ENCODE measurements around the gene LPCAT4.

Gene LPCAT4

DNA sequence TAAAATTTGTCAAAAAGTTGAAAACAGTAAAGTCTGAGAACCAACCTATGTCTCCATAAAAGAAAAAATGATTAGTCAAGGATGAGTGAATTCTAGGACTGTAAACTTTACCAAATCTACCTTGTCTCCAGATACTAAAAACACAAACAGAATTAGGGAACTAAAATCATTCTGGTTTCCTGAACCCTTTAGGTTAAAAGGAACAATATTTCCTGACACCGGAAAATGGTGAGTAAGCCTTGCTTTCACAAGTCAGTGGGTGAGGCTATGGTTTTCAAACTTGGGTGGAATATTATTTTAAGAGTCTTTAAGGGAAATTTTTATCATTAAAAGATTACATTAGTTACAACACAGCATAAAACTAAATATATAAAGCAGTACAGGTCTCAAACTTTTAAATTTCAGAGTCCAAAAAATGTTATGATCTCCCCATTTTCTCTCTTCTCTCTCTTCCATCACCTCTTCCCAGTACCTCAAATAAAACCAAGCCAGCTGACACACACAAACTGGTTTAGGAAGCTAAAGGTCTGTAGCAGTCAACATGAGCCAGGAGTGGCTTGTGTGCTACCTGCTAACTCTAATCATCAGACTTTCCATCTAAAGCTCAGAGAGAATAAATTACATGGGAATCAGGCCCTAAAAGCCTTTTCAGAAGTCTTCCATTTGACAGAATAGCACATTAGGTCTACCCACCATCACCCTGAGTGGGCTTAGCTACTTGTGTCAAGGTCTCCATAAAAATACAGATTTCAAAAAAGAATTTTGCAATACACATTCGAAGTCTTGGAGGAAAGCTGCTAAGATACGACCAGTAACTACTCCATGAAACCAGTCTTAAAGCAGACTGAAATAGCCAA lies 31.6 kb downstream of the LPCAT4 start:
- Histone ChIP-seq H2AK5ac (ENCODE audit: low read length, severe bottlenecking) (no peak overlapping the region), H3K27me3 (ENCODE audit: control insufficient read depth in 1 of 2, insufficient read depth in 1 of 2, low read length in 2 of 2) (no peaks in the 10 kb centered on the region), H3K9me3 (ENCODE audit: control insufficient read depth, low read length) (no peaks in the 10 kb centered on the region), H3K14ac (ENCODE audit: low read length in 2 of 2) (no peak overlapping the region), H3K18ac (ENCODE audit: low read depth in 1 of 2, low read length in 2 of 2) (no peak overlapping the region), H2AFZ (ENCODE audit: low read depth, low read length) (no peak overlapping the region), H3K4ac (ENCODE audit: low read depth in 1 of 2, low read length in 2 of 2) (no peak overlapping the region), H2BK120ac (ENCODE audit: low read depth, low read length) (no peak overlapping the region), H3K23ac (ENCODE audit: low read length in 2 of 2) (no peak overlapping the region), H4K8ac (ENCODE audit: low read length) (no peak overlapping the region), H2BK12ac (ENCODE audit: low read length in 2 of 2) (no peak overlapping the region), H4K91ac (ENCODE audit: low read length) (no peak overlapping the region), H3K4me1 (ENCODE audit: control insufficient read depth, insufficient read depth, low read depth, low read length) (peaks cover 10% of the 10 kb centered on the region), H3K79me1 (replicated peaks; ENCODE audit: low read length, poor library complexity, severe bottlenecking) (peaks cover 18% of the 10 kb centered on the region), H2BK15ac (ENCODE audit: low read depth, poor library complexity, severe bottlenecking) (no peak overlapping the region), H3K27ac (ENCODE audit: low read length, poor library complexity, severe bottlenecking) (no peak overlapping the region), H3K9ac (ENCODE audit: low read length) (peak overlapping the region; percentile 74), H3K4me3 (ENCODE audit: insufficient read depth in 1 of 2, low read depth in 1 of 2, low read length in 2 of 2) (peak overlapping the region in 1 of 2 experiments; percentile 94), H3K4me2 (ENCODE audit: low read length, poor library complexity, severe bottlenecking) (no peak overlapping the region), H3K36me3 (ENCODE audit: control insufficient read depth in 1 of 2, insufficient read depth in 2 of 2, low read depth in 1 of 2, low read length in 2 of 2) (peaks cover 3 to 18% of the 10 kb centered on the region in 2 experiments), H2BK5ac (ENCODE audit: low read depth, low read length, poor library complexity, severe bottlenecking) (no peak overlapping the region)
- WGBS = 93% methylated on average over 3 of the region's 3 CpGs
- DNase-seq = no peak

DNA sequence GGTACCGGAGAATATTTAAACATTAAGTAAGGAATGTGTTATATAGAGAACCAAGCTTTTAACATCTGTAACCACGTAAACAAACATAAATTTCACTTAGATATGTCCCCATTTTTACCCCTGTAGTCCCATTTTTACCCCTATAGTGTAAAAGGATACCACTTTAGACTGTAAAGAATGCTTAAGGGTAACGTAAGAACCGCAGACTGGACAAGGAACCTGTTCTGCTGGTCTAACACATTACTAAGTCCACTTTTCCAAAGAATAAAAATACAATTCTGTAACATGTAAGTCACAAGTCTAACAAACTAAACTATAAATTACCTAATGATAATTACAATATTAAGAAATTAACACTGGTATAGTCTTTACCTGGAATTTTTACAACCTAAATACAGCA lies 32.3 kb downstream of the LPCAT4 start:
- Histone ChIP-seq H2BK12ac (ENCODE audit: low read length in 2 of 2) (no peak overlapping the region), H2AFZ (ENCODE audit: low read depth, low read length) (no peak overlapping the region), H4K91ac (ENCODE audit: low read length) (no peak overlapping the region), H3K4me3 (ENCODE audit: insufficient read depth in 1 of 2, low read depth in 1 of 2, low read length in 2 of 2) (peak overlapping the region in 1 of 2 experiments; percentile 94), H3K4me1 (ENCODE audit: control insufficient read depth, insufficient read depth, low read depth, low read length) (peaks cover 10% of the 10 kb centered on the region), H2AK5ac (ENCODE audit: low read length, severe bottlenecking) (no peak overlapping the region), H3K4ac (ENCODE audit: low read depth in 1 of 2, low read length in 2 of 2) (no peak overlapping the region), H2BK15ac (ENCODE audit: low read depth, poor library complexity, severe bottlenecking) (no peak overlapping the region), H3K27ac (ENCODE audit: low read length, poor library complexity, severe bottlenecking) (no peak overlapping the region), H3K9me3 (ENCODE audit: control insufficient read depth, low read length) (no peaks in the 10 kb centered on the region), H2BK120ac (ENCODE audit: low read depth, low read length) (no peak overlapping the region), H4K8ac (ENCODE audit: low read length) (no peak overlapping the region), H3K4me2 (ENCODE audit: low read length, poor library complexity, severe bottlenecking) (no peak overlapping the region), H3K23ac (ENCODE audit: low read length in 2 of 2) (no peak overlapping the region), H3K36me3 (ENCODE audit: control insufficient read depth in 1 of 2, insufficient read depth in 2 of 2, low read depth in 1 of 2, low read length in 2 of 2) (peaks cover 0 to 12% of the 10 kb centered on the region in 2 experiments), H3K27me3 (ENCODE audit: control insufficient read depth in 1 of 2, insufficient read depth in 1 of 2, low read length in 2 of 2) (no peaks in the 10 kb centered on the region), H3K79me1 (replicated peaks; ENCODE audit: low read length, poor library complexity, severe bottlenecking) (peaks cover 20% of the 10 kb centered on the region), H3K18ac (ENCODE audit: low read depth in 1 of 2, low read length in 2 of 2) (no peak overlapping the region), H3K9ac (ENCODE audit: low read length) (peak overlapping the region; percentile 74), H2BK5ac (ENCODE audit: low read depth, low read length, poor library complexity, severe bottlenecking) (no peak overlapping the region), H3K14ac (ENCODE audit: low read length in 2 of 2) (no peak overlapping the region)
- no peak for DNase-seq
- WGBS = 84% methylated on average over 3 of the region's 4 CpGs

DNA sequence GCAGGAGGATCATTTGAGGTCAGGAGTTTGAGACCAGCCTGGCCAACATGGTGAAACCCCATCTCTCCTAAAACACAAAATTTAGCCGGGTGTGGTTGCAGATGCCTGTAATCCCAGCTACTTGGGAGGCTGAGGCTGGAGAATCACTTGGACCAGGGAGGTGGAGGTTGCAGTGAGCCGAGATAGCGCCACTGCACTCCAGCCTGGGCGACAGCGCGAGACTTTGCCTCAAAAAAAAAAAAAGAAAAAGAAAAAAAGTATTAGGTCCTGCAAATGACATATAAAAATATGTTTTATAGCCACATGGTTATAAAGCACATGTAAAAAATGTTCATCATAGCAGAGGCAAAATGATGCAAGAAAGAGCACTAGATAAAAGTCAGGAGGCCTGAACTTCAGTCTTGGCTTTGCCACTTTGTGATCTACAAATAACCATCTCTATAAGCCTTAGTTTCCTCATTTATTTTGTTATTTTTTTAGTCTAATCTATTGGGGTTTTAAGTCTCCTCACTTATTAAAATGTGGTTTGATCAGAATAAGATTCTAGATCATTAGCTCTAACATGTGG lies 34.4 kb downstream of the LPCAT4 start:
- Histone ChIP-seq H3K36me3 (ENCODE audit: control insufficient read depth in 1 of 2, insufficient read depth in 2 of 2, low read depth in 1 of 2, low read length in 2 of 2) (no peaks in the 10 kb centered on the region), H3K4me2 (ENCODE audit: low read length, poor library complexity, severe bottlenecking) (no peak overlapping the region), H3K18ac (ENCODE audit: low read depth in 1 of 2, low read length in 2 of 2) (no peak overlapping the region), H3K4ac (ENCODE audit: low read depth in 1 of 2, low read length in 2 of 2) (no peak overlapping the region), H3K4me1 (ENCODE audit: control insufficient read depth, insufficient read depth, low read depth, low read length) (peaks cover 10% of the 10 kb centered on the region), H4K8ac (ENCODE audit: low read length) (no peak overlapping the region), H3K14ac (ENCODE audit: low read length in 2 of 2) (no peak overlapping the region), H3K23ac (ENCODE audit: low read length in 2 of 2) (no peak overlapping the region), H2BK12ac (ENCODE audit: low read length in 2 of 2) (no peak overlapping the region), H2AFZ (ENCODE audit: low read depth, low read length) (no peak overlapping the region), H4K91ac (ENCODE audit: low read length) (no peak overlapping the region), H3K4me3 (ENCODE audit: insufficient read depth in 1 of 2, low read depth in 1 of 2, low read length in 2 of 2) (no peak overlapping the region), H3K79me1 (replicated peaks; ENCODE audit: low read length, poor library complexity, severe bottlenecking) (peaks cover 19% of the 10 kb centered on the region), H3K9ac (ENCODE audit: low read length) (no peak overlapping the region), H2AK5ac (ENCODE audit: low read length, severe bottlenecking) (no peak overlapping the region), H3K27ac (ENCODE audit: low read length, poor library complexity, severe bottlenecking) (no peak overlapping the region), H3K9me3 (ENCODE audit: control insufficient read depth, low read length) (no peaks in the 10 kb centered on the region), H2BK15ac (ENCODE audit: low read depth, poor library complexity, severe bottlenecking) (no peak overlapping the region), H3K27me3 (ENCODE audit: control insufficient read depth in 1 of 2, insufficient read depth in 1 of 2, low read length in 2 of 2) (no peaks in the 10 kb centered on the region), H2BK120ac (ENCODE audit: low read depth, low read length) (no peak overlapping the region), H2BK5ac (ENCODE audit: low read depth, low read length, poor library complexity, severe bottlenecking) (no peak overlapping the region)
- WGBS = 50% methylated on average over 1 of the region's 6 CpGs
- no peak for DNase-seq

GRCh38 chr15:34331809-34332208 lies 35.2 kb downstream of the LPCAT4 start:
- Histone ChIP-seq H2BK15ac (ENCODE audit: low read depth, poor library complexity, severe bottlenecking) (no peak overlapping the region), H4K8ac (ENCODE audit: low read length) (no peak overlapping the region), H2BK5ac (ENCODE audit: low read depth, low read length, poor library complexity, severe bottlenecking) (no peak overlapping the region), H3K4me1 (ENCODE audit: control insufficient read depth, insufficient read depth, low read depth, low read length) (peaks cover 5% of the 10 kb centered on the region), H3K23ac (ENCODE audit: low read length in 2 of 2) (no peak overlapping the region), H3K79me1 (replicated peaks; ENCODE audit: low read length, poor library complexity, severe bottlenecking) (peaks cover 11% of the 10 kb centered on the region), H2AFZ (ENCODE audit: low read depth, low read length) (no peak overlapping the region), H3K4ac (ENCODE audit: low read depth in 1 of 2, low read length in 2 of 2) (no peak overlapping the region), H2BK120ac (ENCODE audit: low read depth, low read length) (no peak overlapping the region), H3K18ac (ENCODE audit: low read depth in 1 of 2, low read length in 2 of 2) (no peak overlapping the region), H3K27ac (ENCODE audit: low read length, poor library complexity, severe bottlenecking) (no peak overlapping the region), H2AK5ac (ENCODE audit: low read length, severe bottlenecking) (no peak overlapping the region), H3K9ac (ENCODE audit: low read length) (no peak overlapping the region), H4K91ac (ENCODE audit: low read length) (no peak overlapping the region), H3K14ac (ENCODE audit: low read length in 2 of 2) (no peak overlapping the region), H3K36me3 (ENCODE audit: control insufficient read depth in 1 of 2, insufficient read depth in 2 of 2, low read depth in 1 of 2, low read length in 2 of 2) (no peaks in the 10 kb centered on the region), H3K9me3 (ENCODE audit: control insufficient read depth, low read length) (no peaks in the 10 kb centered on the region), H2BK12ac (ENCODE audit: low read length in 2 of 2) (no peak overlapping the region), H3K4me3 (ENCODE audit: insufficient read depth in 1 of 2, low read depth in 1 of 2, low read length in 2 of 2) (no peak overlapping the region), H3K27me3 (ENCODE audit: control insufficient read depth in 1 of 2, insufficient read depth in 1 of 2, low read length in 2 of 2) (no peaks in the 10 kb centered on the region), H3K4me2 (ENCODE audit: low read length, poor library complexity, severe bottlenecking) (no peak overlapping the region)
- no peak for DNase-seq
- WGBS = 89% methylated on average over 1 of the region's 2 CpGs

Data from mesenchymal stem cell (in vitro differentiated cells and primary cell).